HepG2 (cell line): ENCODE data around the gene STARD6. TPM values are rescaled to one million over a fixed set of nuclear protein-coding genes. Genes with fewer than 3 reads are reported as not detected.
A peak's percentile ranks its signal among the peaks of the same experiment; 100 is the strongest.

ENCODE experiments used
- FOXA3 ChIP-seq: IDR thresholded peaks from 2 replicates; pipeline ENCODE4 v1.6.1; 2016; ENCODE audit warnings: missing genetic modification reagents, missing compliant biosample characterization
- MAFK ChIP-seq, 2 experiments: IDR thresholded peaks in 1 of 2; conservative IDR thresholded peaks in 1 of 2; 2 replicates each; pipeline ENCODE4 v1.6.1; 2011; ENCODE audit warnings: improper control_type of control experiment in 2 of 2, low read length in 2 of 2
- MXD4 ChIP-seq: IDR thresholded peaks from 2 replicates; pipeline ENCODE4 v1.6.1; 2016; ENCODE audit warnings: mild to moderate bottlenecking, missing biosample characterization, missing genetic modification reagents
- NFIC ChIP-seq: IDR thresholded peaks from 2 replicates; pipeline ENCODE4 v1.6.1; 2012; ENCODE audit warnings: mild to moderate bottlenecking, low read length, inconsistent platforms
- NR2C2 ChIP-seq: sonication (generic); formaldehyde crosslinking; IDR thresholded peaks from 2 replicates; pipeline ENCODE4 v1.4.0; 2020; ENCODE audit warnings: missing genetic modification reagents, mild to moderate bottlenecking, moderate library complexity, borderline replicate concordance
- PTBP1 ChIP-seq: fragments of 200-400 bp; formaldehyde crosslinking; IDR thresholded peaks from 2 replicates; pipeline ENCODE4 v1.6.1; 2018; ENCODE audit warnings: low read length, low read depth; ENCODE audit not compliant: poor library complexity, severe bottlenecking
- RBFOX2 ChIP-seq: fragments of 200-400 bp; formaldehyde crosslinking; IDR thresholded peaks from 2 replicates; pipeline ENCODE4 v1.6.1; 2017; ENCODE audit warnings: low read depth, mild to moderate bottlenecking, low read length
- SOX6 ChIP-seq, 2 experiments: fragments of 450-650 bp in 1 of 2; sonication (generic) in 1 of 2; formaldehyde crosslinking in 1 of 2; IDR thresholded peaks; 2 replicates each; pipeline versions ENCODE4 v1.4.0 to v1.6.1; 2017 to 2020; ENCODE audit warnings: antibody characterized with exemption in 1 of 2, mild to moderate bottlenecking in 1 of 2, missing genetic modification reagents in 1 of 2
- TRIM24 ChIP-seq: sonication (generic); formaldehyde crosslinking; IDR thresholded peaks from 2 replicates; pipeline ENCODE4 v1.8.0; 2022; ENCODE audit warnings: mild to moderate bottlenecking, missing genetic modification reagents
- ZBTB38 ChIP-seq: sonication (generic); formaldehyde crosslinking; IDR thresholded peaks from 2 replicates; pipeline ENCODE4 v1.5.1; 2020; ENCODE audit warnings: mild to moderate bottlenecking, missing genetic modification reagents
- ZKSCAN5 ChIP-seq: sonication (generic); formaldehyde crosslinking; IDR thresholded peaks from 2 replicates; pipeline ENCODE4 v1.5.1; 2020; ENCODE audit warnings: mild to moderate bottlenecking, missing genetic modification reagents
- ZNF674 ChIP-seq: sonication (generic); formaldehyde crosslinking; IDR thresholded peaks from 2 replicates; pipeline ENCODE4 v1.5.0; 2020; ENCODE audit warnings: low read depth, mild to moderate bottlenecking, missing genetic modification reagents
- ZNF878 ChIP-seq: sonication (generic); formaldehyde crosslinking; IDR thresholded peaks from 2 replicates; pipeline ENCODE4 v1.8.1; 2023; ENCODE audit warnings: mild to moderate bottlenecking, missing genetic modification reagents, moderate library complexity
- polyA plus RNA-seq, 8 experiments: library from polyadenylated mRNA; depleted of rRNA in 3 of 8; stranded (reverse) in 7 of 8; unstranded in 1 of 8; fragments of >200 nt; fragmentation: Illumina TruSeq in 4 of 8; extraction: Trizol in 4 of 8; gene quantifications; 2 replicates each; pipeline versions ENCODE4 v1.2.1 to v1.2.3, GENCODE V29; 2011 to 2016; ENCODE audit warnings: low read depth in 4 of 8, missing spikeins in 1 of 8, mixed read lengths in 1 of 8; ENCODE audit not compliant: insufficient read depth in 1 of 8
- total RNA-seq, 5 experiments: library from RNA; depleted of rRNA; stranded (reverse); fragments of >200 nt; fragmentation: Illumina TruSeq; extraction: Trizol; gene quantifications; 2 replicates each; pipeline ENCODE4 v1.2.3, GENCODE V29; 2016; ENCODE audit warnings: low read depth in 1 of 5
- TF ChIP-seq, protein P1 (sequence below): sonication (generic); formaldehyde crosslinking; IDR thresholded peaks from 2 replicates; pipeline ENCODE4 v1.4.0; 2020; ENCODE audit warnings: missing genetic modification reagents
- TF ChIP-seq, protein P2 (sequence below), 2 experiments: fragments of 450-650 bp in 1 of 2; sonication (generic) in 1 of 2; formaldehyde crosslinking; IDR thresholded peaks; 2 replicates each; pipeline versions ENCODE4 v1.5.0 to v1.8.0; 2020 to 2022; ENCODE audit warnings: mild to moderate bottlenecking in 1 of 2, missing genetic modification reagents in 1 of 2
- TF ChIP-seq, protein P3 (sequence below): sonication (generic); formaldehyde crosslinking; IDR thresholded peaks from 2 replicates; pipeline ENCODE4 v1.5.0; 2020; ENCODE audit warnings: missing genetic modification reagents, mild to moderate bottlenecking, borderline replicate concordance
- TF ChIP-seq, protein P4 (sequence below), 2 experiments: IDR thresholded peaks; 2 replicates each; pipeline ENCODE4 v1.6.1; 2011 to 2012; ENCODE audit warnings: low read length in 2 of 2, borderline replicate concordance in 1 of 2, low read depth in 1 of 2, mild to moderate bottlenecking in 1 of 2, moderate library complexity in 1 of 2
- TF ChIP-seq, protein P5 (sequence below): IDR thresholded peaks from 2 replicates; pipeline ENCODE4 v1.6.1; 2018; ENCODE audit warnings: missing genetic modification reagents

The STARD6 gene
- total and polyA plus RNA-seq, 2 of the 13 experiments (the other 11 are each of a cell fraction or from before 2014, with no cell fraction given): not detected

DNA sequence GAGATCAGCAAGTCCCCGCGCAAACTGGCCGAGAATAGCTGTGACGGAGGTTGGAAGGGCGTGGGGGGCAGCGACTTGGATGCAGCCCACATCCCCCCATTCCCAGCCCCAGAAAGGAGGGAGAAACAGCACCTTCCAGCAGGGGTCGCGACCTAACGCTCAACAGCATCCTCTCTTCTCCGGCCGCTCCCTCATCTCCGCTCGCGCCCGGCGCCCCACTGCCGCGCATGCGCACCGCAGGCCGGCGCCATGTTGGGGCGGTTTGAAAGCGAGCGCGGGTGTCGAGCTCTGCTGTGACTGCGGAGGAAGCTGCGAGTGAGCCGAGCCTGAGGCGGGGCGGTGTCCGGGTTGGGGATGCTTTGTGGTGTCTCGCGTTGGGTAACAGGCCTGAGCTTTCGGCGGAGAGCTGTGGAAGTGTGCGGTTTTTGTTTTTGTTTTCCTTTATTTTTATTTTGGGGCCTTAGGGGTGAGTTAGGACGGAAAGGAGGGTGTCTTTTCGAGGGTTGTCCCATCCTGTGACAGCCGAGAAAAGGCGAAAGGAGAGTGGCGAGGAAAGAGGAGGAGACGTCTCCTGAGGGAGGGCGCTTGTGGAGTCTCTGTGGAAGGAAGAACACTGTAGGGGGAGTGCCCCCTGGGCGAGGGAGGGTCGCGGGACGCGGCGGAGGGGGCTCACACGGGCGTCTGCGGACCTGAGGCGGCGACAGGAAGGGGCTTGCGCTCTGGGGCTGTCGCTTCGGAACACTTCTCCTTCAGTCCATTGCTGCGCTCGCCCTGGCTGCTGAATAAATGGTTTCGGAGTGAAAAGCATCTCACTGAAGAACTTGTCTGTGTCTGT lies at the start of gene STARD6, which contains the start of gene C18orf54 (continued):
- TF ChIP-seq, protein P1, sequence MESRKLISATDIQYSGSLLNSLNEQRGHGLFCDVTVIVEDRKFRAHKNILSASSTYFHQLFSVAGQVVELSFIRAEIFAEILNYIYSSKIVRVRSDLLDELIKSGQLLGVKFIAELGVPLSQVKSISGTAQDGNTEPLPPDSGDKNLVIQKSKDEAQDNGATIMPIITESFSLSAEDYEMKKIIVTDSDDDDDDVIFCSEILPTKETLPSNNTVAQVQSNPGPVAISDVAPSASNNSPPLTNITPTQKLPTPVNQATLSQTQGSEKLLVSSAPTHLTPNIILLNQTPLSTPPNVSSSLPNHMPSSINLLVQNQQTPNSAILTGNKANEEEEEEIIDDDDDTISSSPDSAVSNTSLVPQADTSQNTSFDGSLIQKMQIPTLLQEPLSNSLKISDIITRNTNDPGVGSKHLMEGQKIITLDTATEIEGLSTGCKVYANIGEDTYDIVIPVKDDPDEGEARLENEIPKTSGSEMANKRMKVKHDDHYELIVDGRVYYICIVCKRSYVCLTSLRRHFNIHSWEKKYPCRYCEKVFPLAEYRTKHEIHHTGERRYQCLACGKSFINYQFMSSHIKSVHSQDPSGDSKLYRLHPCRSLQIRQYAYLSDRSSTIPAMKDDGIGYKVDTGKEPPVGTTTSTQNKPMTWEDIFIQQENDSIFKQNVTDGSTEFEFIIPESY (CRISPR knock-in tag): no peak
- TF ChIP-seq, protein P2, sequence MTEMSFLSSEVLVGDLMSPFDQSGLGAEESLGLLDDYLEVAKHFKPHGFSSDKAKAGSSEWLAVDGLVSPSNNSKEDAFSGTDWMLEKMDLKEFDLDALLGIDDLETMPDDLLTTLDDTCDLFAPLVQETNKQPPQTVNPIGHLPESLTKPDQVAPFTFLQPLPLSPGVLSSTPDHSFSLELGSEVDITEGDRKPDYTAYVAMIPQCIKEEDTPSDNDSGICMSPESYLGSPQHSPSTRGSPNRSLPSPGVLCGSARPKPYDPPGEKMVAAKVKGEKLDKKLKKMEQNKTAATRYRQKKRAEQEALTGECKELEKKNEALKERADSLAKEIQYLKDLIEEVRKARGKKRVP (CRISPR knock-in tag; IDR thresholded peaks at IDR 0.05): peak in 1 of 2 experiments; percentile 43; a peak in 1 of 4 replicates
- TF ChIP-seq NR2C2 (CRISPR knock-in tag): peak; percentile 50; the same call in 1 of the 2 replicates
- peak; percentile 77 for TF ChIP-seq MXD4 (CRISPR knock-in tag)
- TF ChIP-seq, protein P3, sequence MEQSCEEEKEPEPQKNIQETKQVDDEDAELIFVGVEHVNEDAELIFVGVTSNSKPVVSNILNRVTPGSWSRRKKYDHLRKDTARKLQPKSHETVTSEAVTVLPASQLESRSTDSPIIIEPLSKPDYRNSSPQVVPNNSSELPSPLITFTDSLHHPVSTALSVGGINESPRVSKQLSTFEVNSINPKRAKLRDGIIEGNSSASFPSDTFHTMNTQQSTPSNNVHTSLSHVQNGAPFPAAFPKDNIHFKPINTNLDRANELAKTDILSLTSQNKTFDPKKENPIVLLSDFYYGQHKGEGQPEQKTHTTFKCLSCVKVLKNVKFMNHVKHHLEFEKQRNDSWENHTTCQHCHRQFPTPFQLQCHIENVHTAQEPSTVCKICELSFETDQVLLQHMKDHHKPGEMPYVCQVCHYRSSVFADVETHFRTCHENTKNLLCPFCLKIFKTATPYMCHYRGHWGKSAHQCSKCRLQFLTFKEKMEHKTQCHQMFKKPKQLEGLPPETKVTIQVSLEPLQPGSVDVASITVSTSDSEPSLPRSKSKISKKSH (CRISPR knock-in tag): 0 out of 2 replicates have a peak, but pooled peaks have one; percentile 28
- peak; percentile 76 for TF ChIP-seq RBFOX2
- no peak for TF ChIP-seq TRIM24
- TF ChIP-seq NFIC: no peak
- 0 out of 2 replicates have a peak, but pooled peaks have one; percentile 10 for TF ChIP-seq FOXA3 (CRISPR knock-in tag)
- peak; percentile 83; the same call in 1 of the 2 replicates for TF ChIP-seq ZKSCAN5
- no peak for TF ChIP-seq PTBP1
- TF ChIP-seq ZNF674 (CRISPR knock-in tag): no peak
- no peak for TF ChIP-seq SOX6 (IDR thresholded peaks at IDR 0.05)
- TF ChIP-seq SOX6 (CRISPR knock-in tag; IDR thresholded peaks at IDR 0.05): peak; percentile 29; the same call in 1 of the 2 replicates
- TF ChIP-seq, protein P4, sequence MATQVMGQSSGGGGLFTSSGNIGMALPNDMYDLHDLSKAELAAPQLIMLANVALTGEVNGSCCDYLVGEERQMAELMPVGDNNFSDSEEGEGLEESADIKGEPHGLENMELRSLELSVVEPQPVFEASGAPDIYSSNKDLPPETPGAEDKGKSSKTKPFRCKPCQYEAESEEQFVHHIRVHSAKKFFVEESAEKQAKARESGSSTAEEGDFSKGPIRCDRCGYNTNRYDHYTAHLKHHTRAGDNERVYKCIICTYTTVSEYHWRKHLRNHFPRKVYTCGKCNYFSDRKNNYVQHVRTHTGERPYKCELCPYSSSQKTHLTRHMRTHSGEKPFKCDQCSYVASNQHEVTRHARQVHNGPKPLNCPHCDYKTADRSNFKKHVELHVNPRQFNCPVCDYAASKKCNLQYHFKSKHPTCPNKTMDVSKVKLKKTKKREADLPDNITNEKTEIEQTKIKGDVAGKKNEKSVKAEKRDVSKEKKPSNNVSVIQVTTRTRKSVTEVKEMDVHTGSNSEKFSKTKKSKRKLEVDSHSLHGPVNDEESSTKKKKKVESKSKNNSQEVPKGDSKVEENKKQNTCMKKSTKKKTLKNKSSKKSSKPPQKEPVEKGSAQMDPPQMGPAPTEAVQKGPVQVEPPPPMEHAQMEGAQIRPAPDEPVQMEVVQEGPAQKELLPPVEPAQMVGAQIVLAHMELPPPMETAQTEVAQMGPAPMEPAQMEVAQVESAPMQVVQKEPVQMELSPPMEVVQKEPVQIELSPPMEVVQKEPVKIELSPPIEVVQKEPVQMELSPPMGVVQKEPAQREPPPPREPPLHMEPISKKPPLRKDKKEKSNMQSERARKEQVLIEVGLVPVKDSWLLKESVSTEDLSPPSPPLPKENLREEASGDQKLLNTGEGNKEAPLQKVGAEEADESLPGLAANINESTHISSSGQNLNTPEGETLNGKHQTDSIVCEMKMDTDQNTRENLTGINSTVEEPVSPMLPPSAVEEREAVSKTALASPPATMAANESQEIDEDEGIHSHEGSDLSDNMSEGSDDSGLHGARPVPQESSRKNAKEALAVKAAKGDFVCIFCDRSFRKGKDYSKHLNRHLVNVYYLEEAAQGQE (IDR thresholded peaks at IDR 0.05; ENCODE audit: borderline replicate concordance in 1 of 2, low read depth in 1 of 2, low read length in 2 of 2): no peak
- no peak for TF ChIP-seq MAFK (conservative IDR thresholded peaks at IDR 0.05 in 1 of 2, IDR thresholded peaks at IDR 0.05 in 1 of 2; ENCODE audit: low read length in 2 of 2)
- 0 out of 2 replicates have a peak, but pooled peaks have one; percentile 16 for TF ChIP-seq ZNF878
- TF ChIP-seq, protein P5, sequence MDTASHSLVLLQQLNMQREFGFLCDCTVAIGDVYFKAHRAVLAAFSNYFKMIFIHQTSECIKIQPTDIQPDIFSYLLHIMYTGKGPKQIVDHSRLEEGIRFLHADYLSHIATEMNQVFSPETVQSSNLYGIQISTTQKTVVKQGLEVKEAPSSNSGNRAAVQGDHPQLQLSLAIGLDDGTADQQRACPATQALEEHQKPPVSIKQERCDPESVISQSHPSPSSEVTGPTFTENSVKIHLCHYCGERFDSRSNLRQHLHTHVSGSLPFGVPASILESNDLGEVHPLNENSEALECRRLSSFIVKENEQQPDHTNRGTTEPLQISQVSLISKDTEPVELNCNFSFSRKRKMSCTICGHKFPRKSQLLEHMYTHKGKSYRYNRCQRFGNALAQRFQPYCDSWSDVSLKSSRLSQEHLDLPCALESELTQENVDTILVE (CRISPR knock-in tag): peak; percentile 47; the same call in 1 of the 2 replicates
- TF ChIP-seq ZBTB38 (CRISPR knock-in tag): no peak
